Right ventricle myocardium superior (tissue), 1 donor: ENCODE results near the gene S1PR1. TPM values are rescaled to one million over a fixed set of nuclear protein-coding genes. Genes with fewer than 3 reads are reported as not detected.

Experiments
- ATAC-seq: fragments of 200-7000 bp; cut with Tn5 transposase; one replicate; pipeline ENCODE4 v1.9.1; 2020; ENCODE audit warnings: mild to moderate bottlenecking; ENCODE audit not compliant: poor library complexity
- DNase-seq: peaks from one replicate; pipeline ENCODE4 v3.0.0-alpha.2; 2020
- intact Hi-C: fragments of 100-400 bp; cut with DNase I; formaldehyde crosslinking; loops from one replicate; pipeline ENCODE4 v1.11.2; 2022
- total RNA-seq: library from RNA; stranded (reverse); fragmentation: NEBNext Ultra II Directional; extraction: Animal tissue kit (Norgen Biotek cat#: 25700); gene quantifications from one replicate; pipeline ENCODE4 v1.2.1, GENCODE V29; 2021
- donor health status: DM: no; HTN: yes; CAD: no; lungs with severe emphysema.

Gene S1PR1
- total RNA-seq, 1 donor from 2014 or later = 50.9 TPM

GRCh38 chr1:101264697-101265096 lies 27.9 kb downstream of the S1PR1 start:
- intact Hi-C loops = no loop called here
- DNase-seq (no peak), ATAC-seq (peak; percentile 65)

GRCh38 chr1:101265684-101266083 lies 28.9 kb downstream of the S1PR1 start:
- no peak for ATAC-seq

GRCh38 chr1:101267082-101267481 lies 30.3 kb downstream of the S1PR1 start:
- DNase-seq (no peak), ATAC-seq (no peak)
- intact Hi-C loops = no loop called here

More at GRCh38 chr1:101265684-101266083, 28.9 kb downstream of the S1PR1 start:
- DNase-seq = no peak
- intact Hi-C loops = no loop called here

GRCh38 chr1:101268893-101269292 lies 32.1 kb downstream of the S1PR1 start:
- intact Hi-C loops = no loop called here
- ATAC-seq = no peak

GRCh38 chr1:101275672-101276071 lies 38.9 kb downstream of the S1PR1 start:
- intact Hi-C loops = no loop called here
- no peak for DNase-seq
- ATAC-seq = no peak

More at GRCh38 chr1:101268893-101269292, 32.1 kb downstream of the S1PR1 start:
- no peak for DNase-seq

GRCh38 chr1:101276818-101277217 lies 40.0 kb downstream of the S1PR1 start:
- ATAC-seq (no peak), DNase-seq (no peak)
- intact Hi-C loops = no loop called here

- ATAC-seq (no peak), DNase-seq (no peak)
- intact Hi-C loops = no loop called here
Measured at GRCh38 chr1:101278238-101278637, 41.4 kb downstream of the S1PR1 start.

GRCh38 chr1:101278845-101279244 lies 42.0 kb downstream of the S1PR1 start:
- intact Hi-C loops = no loop called here
- no peak for ATAC-seq

GRCh38 chr1:101280049-101280592 lies 43.3 kb downstream of the S1PR1 start:
- DNase-seq (no peak), ATAC-seq (no peak)
- intact Hi-C loops = loop anchor here (10.0 kb wide), 1 partner anchor 145 kb away; no protein-coding TSS in a partner anchor

More at GRCh38 chr1:101278845-101279244, 42.0 kb downstream of the S1PR1 start:
- DNase-seq = no peak

- intact Hi-C loops = loop anchor here (10.0 kb wide), 1 partner anchor 146 kb away; no protein-coding TSS in a partner anchor
- ATAC-seq (no peak), DNase-seq (no peak)
Measured at GRCh38 chr1:101280942-101281654, 44.3 kb downstream of the S1PR1 start.

GRCh38 chr1:101281751-101282150 lies 44.9 kb downstream of the S1PR1 start:
- DNase-seq (no peak), ATAC-seq (no peak)
- intact Hi-C loops = loop anchor here (10.0 kb wide), 1 partner anchor 147 kb away; no protein-coding TSS in a partner anchor

- intact Hi-C loops = loop anchor here (10.0 kb wide), 1 partner anchor 148 kb away; no protein-coding TSS in a partner anchor
- DNase-seq (no peak), ATAC-seq (no peak)
Measured at GRCh38 chr1:101282314-101283038, 45.7 kb downstream of the S1PR1 start.

- ATAC-seq = no peak
- intact Hi-C loops = loop anchor here (10.0 kb wide), 1 partner anchor 149 kb away; no protein-coding TSS in a partner anchor
- DNase-seq = no peak
Measured at GRCh38 chr1:101283443-101283842, 46.6 kb downstream of the S1PR1 start.

GRCh38 chr1:101284021-101284420 lies 47.2 kb downstream of the S1PR1 start:
- intact Hi-C loops = loop anchor here (10.0 kb wide), 1 partner anchor 149 kb away; no protein-coding TSS in a partner anchor
- ATAC-seq (no peak), DNase-seq (no peak)

GRCh38 chr1:101284622-101285218 lies 47.9 kb downstream of the S1PR1 start:
- intact Hi-C loops = loop anchor here (5.0 to 10.0 kb wide), 2 partner anchors 150 to 362 kb away; no protein-coding TSS in a partner anchor
- ATAC-seq = no peak
- DNase-seq = no peak

- DNase-seq = no peak
- intact Hi-C loops = loop anchor here (5.0 to 10.0 kb wide), 2 partner anchors 151 to 364 kb away; no protein-coding TSS in a partner anchor
- ATAC-seq = no peak
Measured at GRCh38 chr1:101285922-101286570, 49.2 kb downstream of the S1PR1 start.

- peak; percentile 90 for ATAC-seq
- DNase-seq = no peak
- intact Hi-C loops = loop anchor here (5.0 to 10.0 kb wide), 2 partner anchors 154 to 366 kb away; no protein-coding TSS in a partner anchor
Measured at GRCh38 chr1:101288491-101288944, 51.7 kb downstream of the S1PR1 start.
